Right renal pelvis (tissue), 4 donors: Measurements from ENCODE around the gene CR2. TPM values are rescaled to one million over a fixed set of nuclear protein-coding genes. Genes with fewer than 3 reads are reported as not detected.
"Not testable (repeated sequence)": the region's sequence is repeated elsewhere in the genome, so short reads cannot be mapped to it uniquely, and the experiment has no call there.

Source experiments
- DNase-seq, 4 donors: peaks; one replicate each; pipeline ENCODE4 v3.0.0-alpha.2; 2013; ENCODE audit warnings: low read depth in 4 of 4, low spot score in 3 of 4, missing footprints in 1 of 4
- polyA plus RNA-seq, 4 donors: library from polyadenylated mRNA; unstranded; fragments of 120-200 nt; gene quantifications; one replicate each; pipeline ENCODE4 v1.2.1, GENCODE V29; 2013; ENCODE audit not compliant: insufficient read length in 4 of 4

The CR2 gene
- polyA plus RNA-seq, 4 donors = 0.90 to 2.5 (median 1.4) TPM

GRCh38 chr1:207440626-207441025 lies 13.5 kb upstream of the CR2 start:
- DNase-seq = no peak

GRCh38 chr1:207444514-207445217 lies 9.5 kb upstream of the CR2 start:
- DNase-seq = no peak

- peak in 1 of 4 donors; percentile 0 for DNase-seq
Measured at GRCh38 chr1:207453710-207454045, 450 bp upstream of the CR2 start.

- DNase-seq = no peak
Measured at GRCh38 chr1:207455183-207455754, 1.1 kb downstream of the CR2 start.

GRCh38 chr1:207458414-207458813 lies 4.3 kb downstream of the CR2 start:
- no peak for DNase-seq

- no peak for DNase-seq
Measured at GRCh38 chr1:207459008-207459407, 4.9 kb downstream of the CR2 start.

- no peak for DNase-seq
Measured at GRCh38 chr1:207461649-207462048, 7.5 kb downstream of the CR2 start.

- no peak for DNase-seq
Measured at GRCh38 chr1:207462535-207462934, 8.4 kb downstream of the CR2 start.

GRCh38 chr1:207463021-207463420 lies 8.9 kb downstream of the CR2 start:
- DNase-seq = no peak

- DNase-seq = no peak
Measured at GRCh38 chr1:207463571-207463970, 9.4 kb downstream of the CR2 start.

GRCh38 chr1:207470927-207471326 lies 16.8 kb downstream of the CR2 start:
- DNase-seq = no peak

GRCh38 chr1:207474210-207474609 lies 20.1 kb downstream of the CR2 start:
- DNase-seq = no peak

GRCh38 chr1:207486198-207486597 lies 32.1 kb downstream of the CR2 start:
- DNase-seq = no peak

GRCh38 chr1:207487636-207488035 lies 33.5 kb downstream of the CR2 start:
- no peak for DNase-seq

- no peak for DNase-seq
Measured at GRCh38 chr1:207493212-207493611, 39.1 kb downstream of the CR2 start.

GRCh38 chr1:207494171-207494570 lies 40.0 kb downstream of the CR2 start:
- DNase-seq = no peak

- not testable (repeated sequence) for DNase-seq
Measured at GRCh38 chr1:207495281-207495680, 41.2 kb downstream of the CR2 start.

GRCh38 chr1:207495801-207496792 lies 42.0 kb downstream of the CR2 start, which contains the start of gene CR1:
TSS of gene CR1 (plus strand) at chr1:207496157. CDS start at chr1:207496268, 111 bp downstream.
- DNase-seq = peak in 1 of 4 donors; percentile 23

GRCh38 chr1:207497941-207498340 lies 43.8 kb downstream of the CR2 start:
- DNase-seq = no peak

GRCh38 chr1:207499573-207499972 lies 45.4 kb downstream of the CR2 start:
- peak; percentile 51 to 70 (median 64) for DNase-seq

- DNase-seq = no peak
Measured at GRCh38 chr1:207500306-207500705, 46.2 kb downstream of the CR2 start.
